SK-N-SH (cell line): Measurements from ENCODE around the gene IL27RA.

Experiments
- FOXM1 ChIP-seq: IDR thresholded peaks from 2 replicates; pipeline ENCODE4 v1.4.0; 2012; ENCODE audit warnings: low read depth, mild to moderate bottlenecking
- GATA2 ChIP-seq: sonication (generic); formaldehyde crosslinking; IDR thresholded peaks from 2 replicates; pipeline ENCODE4 v1.5.0; 2020; ENCODE audit warnings: mild to moderate bottlenecking, missing genetic modification reagents
- SIN3A ChIP-seq: IDR thresholded peaks from 2 replicates; pipeline ENCODE4 v1.6.1; 2012; ENCODE audit warnings: low read depth, mild to moderate bottlenecking, low read length, moderate library complexity, borderline replicate concordance
- SMC3 ChIP-seq: IDR thresholded peaks from 2 replicates; pipeline ENCODE4 v1.6.1; 2012; ENCODE audit warnings: low read depth, low read length, improper control_type of control experiment
- YY1 ChIP-seq: IDR thresholded peaks from 2 replicates; pipeline ENCODE4 v1.4.0; 2012; ENCODE audit warnings: low read depth, mild to moderate bottlenecking
- TF ChIP-seq, protein P1 (sequence below): fragments of 200-600 bp; sonication (generic); IDR thresholded peaks from 2 replicates; pipeline ENCODE4 v1.6.1; 2017; ENCODE audit warnings: antibody characterized with exemption, mild to moderate bottlenecking, moderate library complexity

DNA sequence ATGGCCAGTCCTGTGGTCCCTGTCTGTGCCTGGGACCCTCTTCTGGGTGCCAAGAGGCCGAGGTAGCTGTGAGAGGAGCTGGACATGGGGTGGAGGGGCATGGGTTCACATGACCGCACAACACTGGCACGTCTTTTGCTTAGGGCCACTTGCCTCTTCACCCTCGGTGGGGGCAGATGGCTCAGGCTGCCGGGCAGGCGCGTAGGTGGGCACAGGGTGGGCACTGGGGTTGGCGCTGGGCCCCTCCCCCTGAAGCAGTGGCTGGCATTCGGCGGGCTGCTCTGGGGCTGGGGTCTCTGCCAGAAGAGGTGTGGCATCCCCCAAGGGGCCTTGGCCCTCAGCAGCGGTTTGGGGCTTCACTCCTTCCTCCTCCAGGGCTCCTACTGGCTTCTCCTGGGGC, 21.9 kb downstream of the IL27RA start:
- TF ChIP-seq SMC3, result no peak
- TF ChIP-seq FOXM1, result no peak
- TF ChIP-seq, protein P1, sequence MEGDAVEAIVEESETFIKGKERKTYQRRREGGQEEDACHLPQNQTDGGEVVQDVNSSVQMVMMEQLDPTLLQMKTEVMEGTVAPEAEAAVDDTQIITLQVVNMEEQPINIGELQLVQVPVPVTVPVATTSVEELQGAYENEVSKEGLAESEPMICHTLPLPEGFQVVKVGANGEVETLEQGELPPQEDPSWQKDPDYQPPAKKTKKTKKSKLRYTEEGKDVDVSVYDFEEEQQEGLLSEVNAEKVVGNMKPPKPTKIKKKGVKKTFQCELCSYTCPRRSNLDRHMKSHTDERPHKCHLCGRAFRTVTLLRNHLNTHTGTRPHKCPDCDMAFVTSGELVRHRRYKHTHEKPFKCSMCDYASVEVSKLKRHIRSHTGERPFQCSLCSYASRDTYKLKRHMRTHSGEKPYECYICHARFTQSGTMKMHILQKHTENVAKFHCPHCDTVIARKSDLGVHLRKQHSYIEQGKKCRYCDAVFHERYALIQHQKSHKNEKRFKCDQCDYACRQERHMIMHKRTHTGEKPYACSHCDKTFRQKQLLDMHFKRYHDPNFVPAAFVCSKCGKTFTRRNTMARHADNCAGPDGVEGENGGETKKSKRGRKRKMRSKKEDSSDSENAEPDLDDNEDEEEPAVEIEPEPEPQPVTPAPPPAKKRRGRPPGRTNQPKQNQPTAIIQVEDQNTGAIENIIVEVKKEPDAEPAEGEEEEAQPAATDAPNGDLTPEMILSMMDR, result no peak
- no peak for TF ChIP-seq YY1
- TF ChIP-seq GATA2, result no peak
- TF ChIP-seq SIN3A, result no peak
